HG02610 (cell line): Measurements from ENCODE around the gene VDAC2.
A peak's percentile ranks its signal among the peaks of the same experiment; 100 is the strongest.

ENCODE experiments used
- ATAC-seq: cut with Tn5 transposase; IDR thresholded peaks from one replicate; pipeline ENCODE4 v1.9.1; 2021; ENCODE audit warnings: mild to moderate bottlenecking, moderate library complexity; ENCODE audit not compliant: unreplicated experiment

Gene VDAC2

GRCh38 chr10:75228834-75229233, 18.2 kb downstream of the VDAC2 start:
- no peak for ATAC-seq

- ATAC-seq = no peak
Observed at GRCh38 chr10:75229971-75230370, 19.4 kb downstream of the VDAC2 start.

GRCh38 chr10:75230600-75231038, 20.0 kb downstream of the VDAC2 start:
- ATAC-seq = peak; percentile 43

GRCh38 chr10:75231672-75232581, 21.3 kb downstream of the VDAC2 start:
- no peak for ATAC-seq

- ATAC-seq = no peak
Observed at GRCh38 chr10:75233444-75234016, 22.9 kb downstream of the VDAC2 start.

GRCh38 chr10:75234017-75234682, 23.6 kb downstream of the VDAC2 start:
- peak; percentile 62 for ATAC-seq

- peak; percentile 1 for ATAC-seq
Observed at GRCh38 chr10:75234683-75235374, 24.2 kb downstream of the VDAC2 start.

GRCh38 chr10:75235375-75236177, 25.0 kb downstream of the VDAC2 start, which contains the start of gene COMTD1:
Gene COMTD1 (minus strand): TSS chr10:75235957. CDS start chr10:75235928, 29 bp downstream.
- peak; percentile 79 for ATAC-seq

- peak; percentile 0 for ATAC-seq
Observed at GRCh38 chr10:75236178-75236825, 25.7 kb downstream of the VDAC2 start.

GRCh38 chr10:75238182-75239095, 27.8 kb downstream of the VDAC2 start:
- ATAC-seq = no peak

- ATAC-seq = no peak
Observed at GRCh38 chr10:75239096-75239790, 28.6 kb downstream of the VDAC2 start.

- no peak for ATAC-seq
Observed at GRCh38 chr10:75240329-75241076, 29.9 kb downstream of the VDAC2 start.

- no peak for ATAC-seq
Observed at GRCh38 chr10:75243426-75243825, 32.8 kb downstream of the VDAC2 start.

- ATAC-seq = no peak
Observed at GRCh38 chr10:75244487-75245353, 34.1 kb downstream of the VDAC2 start.

GRCh38 chr10:75245354-75246250, 35.0 kb downstream of the VDAC2 start:
- ATAC-seq = no peak
